Measurements from ENCODE around the gene HARBI1. TPM values are rescaled to one million over a fixed set of nuclear protein-coding genes. Genes with fewer than 3 reads are reported as not detected.

Gene HARBI1, protein sequence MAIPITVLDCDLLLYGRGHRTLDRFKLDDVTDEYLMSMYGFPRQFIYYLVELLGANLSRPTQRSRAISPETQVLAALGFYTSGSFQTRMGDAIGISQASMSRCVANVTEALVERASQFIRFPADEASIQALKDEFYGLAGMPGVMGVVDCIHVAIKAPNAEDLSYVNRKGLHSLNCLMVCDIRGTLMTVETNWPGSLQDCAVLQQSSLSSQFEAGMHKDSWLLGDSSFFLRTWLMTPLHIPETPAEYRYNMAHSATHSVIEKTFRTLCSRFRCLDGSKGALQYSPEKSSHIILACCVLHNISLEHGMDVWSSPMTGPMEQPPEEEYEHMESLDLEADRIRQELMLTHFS
- 5.2 and 6.1 TPM in 2 replicates for total RNA-seq (2012; rRNA removed)
- 2.4 and 2.7 TPM in 2 replicates for polyA plus RNA-seq (2012; rRNA removed)
- 1.3 and 2.0 TPM in 2 replicates for polyA plus RNA-seq (2012; cell fraction: cytosol; rRNA removed)
- polyA plus RNA-seq (2012; cell fraction: nucleus; rRNA removed; ENCODE audit: low replicate concordance): 0.58 and 1.2 TPM in 2 replicates
- percentile 38 among the genes with signal in this experiment for Bru-seq, nascent RNA
- percentile 51 among the genes with signal in this experiment for BruChase-seq, experiment 1, labeled RNA remaining after a 6-hour chase
- percentile 46 among the genes with signal in this experiment for BruChase-seq, experiment 2, labeled RNA remaining after a 2-hour chase
- long read RNA-seq, transcript HARBI1-201 (3 exons, 1,967 nt): major isoform, 6 of 7 reads
- long read RNA-seq, partial matches to known transcripts: 0 of 7 reads
- long read RNA-seq, other reads (novel, unspliced or antisense): 1 of 7 reads

DNA sequence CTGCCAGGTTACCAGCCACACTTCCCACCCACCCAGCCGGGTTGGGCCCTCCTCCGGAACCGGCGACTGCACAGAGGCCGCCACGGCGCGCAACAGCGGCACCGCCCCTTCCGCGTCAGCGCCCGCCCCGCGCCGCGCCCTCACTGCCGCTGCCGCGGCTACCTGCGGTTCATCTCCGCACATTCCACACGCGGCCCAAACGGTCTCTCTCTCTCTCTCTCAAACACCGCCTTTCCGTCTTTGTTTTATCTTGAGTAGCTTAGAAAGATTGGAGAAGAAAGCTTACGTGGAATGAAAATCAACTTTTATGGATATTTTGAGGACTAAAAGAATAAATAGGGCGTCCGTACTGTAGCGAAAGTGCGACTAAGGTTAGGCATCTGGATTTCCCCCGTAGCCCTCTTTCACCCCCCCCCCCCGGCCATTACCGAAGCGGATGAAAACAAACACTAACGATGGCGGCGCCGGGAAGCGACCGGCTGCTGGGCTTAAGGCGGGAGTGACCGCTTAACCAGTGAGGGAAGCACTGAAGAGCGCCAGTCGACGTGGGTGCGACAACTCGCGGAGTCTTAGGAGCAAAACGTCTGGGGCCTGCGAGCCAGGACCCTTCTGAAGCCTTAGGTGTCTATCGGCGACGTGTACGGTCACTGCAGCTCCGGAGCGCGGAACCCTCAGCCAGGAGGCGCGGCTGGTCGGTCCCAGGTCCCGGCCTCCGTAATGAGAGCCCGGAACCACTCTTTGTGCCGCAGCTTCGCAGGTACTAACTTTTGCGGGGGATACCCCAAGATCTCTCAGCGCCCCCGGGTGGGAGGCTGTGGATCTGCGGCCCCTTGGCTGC is at the start of gene HARBI1, which contains the start of gene ATG13:
Gene HARBI1 (minus strand): TSS at position 94 of the 838 bp plus-strand sequence. CDS start 990 bp downstream, outside the sequence.
Gene ATG13 (plus strand): TSS at position 420 of the 838 bp plus-strand sequence. CDS start 26,739 bp downstream, outside the sequence.
- peak within 1 kb of the TSS; percentile 85 for H4K5ac ChIP-seq (ENCODE audit: low read depth, low read length)
- in situ Hi-C loops (cut with MboI; ENCODE audit: low sequenced_read_pairs): no loop called here
- H3K14ac ChIP-seq (replicated peaks; ENCODE audit: low read depth, low read length): peak within 1 kb of the TSS; percentile 98
- H3K56ac ChIP-seq (ENCODE audit: extremely low read depth, insufficient read depth, low read length): peak within 1 kb of the TSS; percentile 100
- peak within 1 kb of the TSS; percentile 82 for H3K27ac ChIP-seq (ENCODE audit: insufficient read depth, low read length)
- dilution Hi-C loops (cut with HindIII; ENCODE audit: low sequenced_read_pairs, unreplicated experiment): no loop called here
- peak within 1 kb of the TSS; percentile 97 for H2AFZ ChIP-seq (replicated peaks; ENCODE audit: low read length, poor library complexity)
- H3K4me2 ChIP-seq (ENCODE audit: low read depth, low read length): peak within 1 kb of the TSS; percentile 98
- H2AK5ac ChIP-seq (ENCODE audit: low read depth, low read length): peak within 1 kb of the TSS; percentile 83; the same call in 1 of the 2 replicates
- intact Hi-C loops (cut with micrococcal nuclease): loop anchor here (1.0 kb wide), 1 partner anchor 228 kb away; no protein-coding TSS in a partner anchor
- peak within 1 kb of the TSS; percentile 90 for H3K4me3 ChIP-seq (ENCODE audit: insufficient read depth, low read depth, low read length)
- H2BK20ac ChIP-seq (ENCODE audit: low read depth, low read length): peak within 1 kb of the TSS; percentile 96; the same call in 1 of the 2 replicates
- peak within 1 kb of the TSS; percentile 95 for H2BK5ac ChIP-seq (ENCODE audit: low read depth, low read length, poor library complexity, severe bottlenecking)
- H3K9ac ChIP-seq (ENCODE audit: low read depth, low read length): peak within 1 kb of the TSS; percentile 91
- no peaks in the 10 kb centered on the region for H3K27me3 ChIP-seq (ENCODE audit: control insufficient read depth, insufficient read depth, low read length)
- CTCF ChIA-PET: interaction anchor here (0.6 to 1.3 kb wide), 5 partner anchors 11 to 76 kb away, joined by 3 to 6 read pairs (median 3); no protein-coding TSS in a partner anchor
- no peaks in the 10 kb centered on the region for H4K20me1 ChIP-seq (ENCODE audit: insufficient read depth, low read length)
- H4K8ac ChIP-seq (ENCODE audit: low read depth in 2 of 2, low read length in 2 of 2): peak within 1 kb of the TSS; percentile 95 to 100
- peaks cover 6% of the 10 kb centered on the region; the same call in 1 of the 2 replicates for H3K9me1 ChIP-seq (ENCODE audit: insufficient read depth, low read length)
- H2BK15ac ChIP-seq (ENCODE audit: low read depth, low read length): peak within 1 kb of the TSS; percentile 68; the same call in 1 of the 3 replicates
- 1% methylated on average over 29 of the region's 72 CpGs; no CpG with 5 or more reads in 1 of the 2 experiments for WGBS, 2 experiments (ENCODE audit: extremely low coverage in 2 of 2, insufficient read length in 1 of 2)
- TSS peak; percentile 68 for BruUV-seq (replicated peaks)
- POLR2A ChIA-PET (ENCODE audit: unreplicated experiment): no interaction called here
- H3K23ac ChIP-seq (ENCODE audit: low read depth, low read length): peak within 1 kb of the TSS; percentile 95
- peak within 1 kb of the TSS; percentile 90 for H2AK9ac ChIP-seq (replicated peaks; ENCODE audit: low read depth, low read length, poor library complexity)
- peak within 1 kb of the TSS; percentile 98 for H3K4ac ChIP-seq (ENCODE audit: low read depth, low read length)
- DNase-seq: peak; percentile 85
- peaks cover 1% of the 10 kb centered on the region; the same call in 1 of the 2 replicates for H3K36me3 ChIP-seq (ENCODE audit: control insufficient read depth, insufficient read depth, low read length)
- ATAC-seq (ENCODE audit: low read depth): peak; percentile 99
- peaks cover 16 to 47% of the 10 kb centered on the region in 2 experiments for H3K79me1 ChIP-seq (ENCODE audit: low read depth in 1 of 2, low read length in 2 of 2)
- H3K18ac ChIP-seq (ENCODE audit: low read depth, low read length): peak within 1 kb of the TSS; percentile 84
- peak within 1 kb of the TSS; percentile 89 for H4K91ac ChIP-seq (ENCODE audit: insufficient read depth, low read depth, low read length)
- H3K4me1 ChIP-seq (ENCODE audit: control insufficient read depth, insufficient read depth, low read length): peaks cover 5% of the 10 kb centered on the region; the same call in 1 of the 2 replicates
- no peaks in the 10 kb centered on the region for H3K9me3 ChIP-seq (ENCODE audit: control insufficient read depth, insufficient read depth, low read length)
- peak within 1 kb of the TSS; percentile 98 for H2BK120ac ChIP-seq (ENCODE audit: low read depth, low read length)
- peak; percentile 42; the same call in 1 of the 2 replicates for TF ChIP-seq MAZ (IDR thresholded peaks at IDR 0.05; ENCODE audit: borderline replicate concordance, low read depth, low read length)
- TF ChIP-seq MXI1 (IDR thresholded peaks at IDR 0.05; ENCODE audit: borderline replicate concordance, low read depth, low read length): peak; percentile 59; the same call in 1 of the 2 replicates
- peak; percentile 5; the same call in 1 of the 2 replicates for TF ChIP-seq BHLHE40 (IDR thresholded peaks at IDR 0.05; ENCODE audit: low read depth, low read length)
- TF ChIP-seq, protein P1, sequence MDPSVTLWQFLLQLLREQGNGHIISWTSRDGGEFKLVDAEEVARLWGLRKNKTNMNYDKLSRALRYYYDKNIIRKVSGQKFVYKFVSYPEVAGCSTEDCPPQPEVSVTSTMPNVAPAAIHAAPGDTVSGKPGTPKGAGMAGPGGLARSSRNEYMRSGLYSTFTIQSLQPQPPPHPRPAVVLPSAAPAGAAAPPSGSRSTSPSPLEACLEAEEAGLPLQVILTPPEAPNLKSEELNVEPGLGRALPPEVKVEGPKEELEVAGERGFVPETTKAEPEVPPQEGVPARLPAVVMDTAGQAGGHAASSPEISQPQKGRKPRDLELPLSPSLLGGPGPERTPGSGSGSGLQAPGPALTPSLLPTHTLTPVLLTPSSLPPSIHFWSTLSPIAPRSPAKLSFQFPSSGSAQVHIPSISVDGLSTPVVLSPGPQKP (IDR thresholded peaks at IDR 0.05; ENCODE audit: borderline replicate concordance, low read depth, low read length): no peak
- TF ChIP-seq RFX5 (IDR thresholded peaks at IDR 0.05; ENCODE audit: low read depth, low read length): no peak
- no peak for TF ChIP-seq CEBPB (IDR thresholded peaks at IDR 0.05; ENCODE audit: low read depth, low read length)
- TF ChIP-seq SMC3 (IDR thresholded peaks at IDR 0.05; ENCODE audit: low read depth, low read length): peak; percentile 56
- no peak for TF ChIP-seq NFE2L2 (IDR thresholded peaks at IDR 0.05; ENCODE audit: low read depth, low read length)
- TF ChIP-seq CHD1 (IDR thresholded peaks at IDR 0.05; ENCODE audit: low read depth, low read length): 0 out of 2 replicates have a peak, but pooled peaks have one; percentile 89
- TF ChIP-seq POLR2A (IDR thresholded peaks at IDR 0.05; ENCODE audit: low read depth, low read length): peak; percentile 68

Data from IMR-90 (cell line).